MCF 10A (cell line): ENCODE measurements around the gene TMEM54. TPM values are rescaled to one million over a fixed set of nuclear protein-coding genes. Genes with fewer than 3 reads are reported as not detected.

ENCODE experiments used
- BruUV-seq: library from RNA; stranded (reverse); fragments of 400-500 nt; replicated peaks from 2 replicates; lab custom pipeline; 2021; lab: Mats Ljungman, UMichigan
- CTCF ChIA-PET: fragments of 300-600 bp; sonication (Branson Sonifier 250); formaldehyde crosslinking; extraction: SDS; loops from one replicate; lab custom pipeline; 2021; ENCODE audit warnings: antibody characterized with exemption, inconsistent platforms; lab: Yijun Ruan, JAX
- POLR2A ChIA-PET: fragments of 300-600, 350-650 bp; sonication (Branson Sonifier 250); formaldehyde crosslinking; extraction: SDS; loops from one replicate; lab custom pipeline; 2020; ENCODE audit warnings: antibody characterized with exemption, inconsistent platforms; lab: Yijun Ruan, JAX
- DNase-seq: peaks from one replicate; pipeline ENCODE4 v3.0.0-alpha.2; 2018; ENCODE audit not compliant: unreplicated experiment
- H3K27ac Mint-ChIP-seq: one replicate; pipeline ENCODE4 v1.8.0; 2022; ENCODE audit warnings: mild to moderate bottlenecking, low read depth, mixed read lengths; ENCODE audit not compliant: unreplicated experiment
- H3K27me3 Mint-ChIP-seq: one replicate; pipeline ENCODE4 v1.8.0; 2022; ENCODE audit warnings: mixed read lengths; ENCODE audit not compliant: insufficient read depth, unreplicated experiment
- H3K36me3 Mint-ChIP-seq: one replicate; pipeline ENCODE4 v1.8.0; 2022; ENCODE audit warnings: mild to moderate bottlenecking, moderate library complexity, mixed read lengths; ENCODE audit not compliant: insufficient read depth, unreplicated experiment
- H3K4me1 Mint-ChIP-seq: one replicate; pipeline ENCODE4 v1.8.0; 2022; ENCODE audit warnings: mixed read lengths; ENCODE audit not compliant: insufficient read depth, unreplicated experiment
- H3K4me3 Mint-ChIP-seq: one replicate; pipeline ENCODE4 v1.8.0; 2022; ENCODE audit warnings: mild to moderate bottlenecking, moderate library complexity, mixed read lengths; ENCODE audit not compliant: unreplicated experiment
- H3K9me3 Mint-ChIP-seq: one replicate; pipeline ENCODE4 v1.8.0; 2022; ENCODE audit warnings: mixed read lengths; ENCODE audit not compliant: unreplicated experiment
- intact Hi-C: fragments of 100-400 bp; cut with micrococcal nuclease; formaldehyde crosslinking; loops from 2 replicates; pipeline ENCODE4 v1.14.1; 2022
- total RNA-seq: library from RNA; stranded (reverse); gene quantifications from 2 replicates; pipeline ENCODE4 v1.2.3, GENCODE V29; 2022
- TF ChIP-seq, protein P1 (sequence below): fragments of 200-600 bp; IDR thresholded peaks from one replicate; pipeline ENCODE4 v1.8.0; 2022; ENCODE audit warnings: antibody characterized with exemption, mild to moderate bottlenecking; ENCODE audit not compliant: unreplicated experiment

TMEM54 gene
- total RNA-seq, 1 experiment from 2014 or later: 6.2 TPM

DNA sequence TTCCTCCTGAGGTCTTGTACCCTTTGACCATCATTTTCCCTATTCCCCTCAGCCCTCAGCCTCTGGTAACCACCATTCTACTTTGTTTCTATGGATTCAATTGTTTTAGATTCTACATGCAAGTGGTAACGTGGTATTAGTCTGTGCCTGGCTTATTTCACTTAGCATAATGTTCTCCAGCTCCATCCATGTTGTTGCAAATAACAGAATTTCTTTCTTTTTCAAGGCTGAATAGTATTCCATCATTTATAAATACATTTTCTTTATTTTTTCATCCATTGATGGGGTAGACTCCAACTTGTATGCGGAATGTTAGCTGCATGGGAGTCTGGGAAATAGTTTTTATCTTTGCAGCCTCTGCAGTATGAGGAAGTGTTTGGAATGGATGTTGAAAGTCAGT is 26.3 kb upstream of the TMEM54 start:
- BruUV-seq: no TSS peak
- intact Hi-C loops: no loop called here
- TF ChIP-seq, protein P1, sequence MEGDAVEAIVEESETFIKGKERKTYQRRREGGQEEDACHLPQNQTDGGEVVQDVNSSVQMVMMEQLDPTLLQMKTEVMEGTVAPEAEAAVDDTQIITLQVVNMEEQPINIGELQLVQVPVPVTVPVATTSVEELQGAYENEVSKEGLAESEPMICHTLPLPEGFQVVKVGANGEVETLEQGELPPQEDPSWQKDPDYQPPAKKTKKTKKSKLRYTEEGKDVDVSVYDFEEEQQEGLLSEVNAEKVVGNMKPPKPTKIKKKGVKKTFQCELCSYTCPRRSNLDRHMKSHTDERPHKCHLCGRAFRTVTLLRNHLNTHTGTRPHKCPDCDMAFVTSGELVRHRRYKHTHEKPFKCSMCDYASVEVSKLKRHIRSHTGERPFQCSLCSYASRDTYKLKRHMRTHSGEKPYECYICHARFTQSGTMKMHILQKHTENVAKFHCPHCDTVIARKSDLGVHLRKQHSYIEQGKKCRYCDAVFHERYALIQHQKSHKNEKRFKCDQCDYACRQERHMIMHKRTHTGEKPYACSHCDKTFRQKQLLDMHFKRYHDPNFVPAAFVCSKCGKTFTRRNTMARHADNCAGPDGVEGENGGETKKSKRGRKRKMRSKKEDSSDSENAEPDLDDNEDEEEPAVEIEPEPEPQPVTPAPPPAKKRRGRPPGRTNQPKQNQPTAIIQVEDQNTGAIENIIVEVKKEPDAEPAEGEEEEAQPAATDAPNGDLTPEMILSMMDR: no peak
- ChIA-PET POLR2A (no interaction called here), CTCF (interaction anchor here (0.6 to 1.9 kb wide), 4 partner anchors 21 to 156 kb away, joined by 3 to 7 read pairs (median 4); no protein-coding TSS in a partner anchor)
- H3K27ac Mint-ChIP-seq: no peak overlapping the region
- H3K36me3 Mint-ChIP-seq: peaks cover 4% of the 10 kb centered on the region
- no peaks in the 10 kb centered on the region for H3K27me3 Mint-ChIP-seq
- no peak overlapping the region for H3K4me3 Mint-ChIP-seq
- no peaks in the 10 kb centered on the region for H3K4me1 Mint-ChIP-seq
- DNase-seq: no peak
- H3K9me3 Mint-ChIP-seq: no peaks in the 10 kb centered on the region

DNA sequence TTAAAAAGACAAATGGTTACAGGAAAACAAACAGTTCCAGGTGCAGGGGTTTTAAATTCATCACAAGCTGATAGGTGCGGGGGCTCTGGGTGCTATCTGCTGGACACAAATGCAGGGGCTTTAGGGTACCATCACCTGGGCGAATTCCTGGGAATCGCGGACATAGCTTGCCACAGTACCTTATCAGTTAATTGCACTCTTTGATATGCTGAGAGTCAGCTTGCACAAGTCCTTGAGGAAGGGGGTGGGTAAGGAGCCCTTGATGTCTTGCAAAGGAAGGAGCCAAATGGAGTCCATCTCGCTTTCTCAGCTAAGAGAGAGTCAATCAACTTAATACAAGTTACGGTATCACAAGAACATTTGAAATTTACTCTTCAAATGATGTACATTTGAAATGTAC is 25.4 kb upstream of the TMEM54 start:
- TF ChIP-seq, protein P1: no peak
- Mint-ChIP-seq H3K27ac (no peak overlapping the region), H3K9me3 (no peaks in the 10 kb centered on the region), H3K4me1 (no peaks in the 10 kb centered on the region), H3K36me3 (peaks cover 4% of the 10 kb centered on the region), H3K27me3 (no peaks in the 10 kb centered on the region), H3K4me3 (no peak overlapping the region)
- ChIA-PET POLR2A (interaction anchor here (0.8 kb wide), 1 partner anchor 35 kb away, joined by 3 read pairs; no protein-coding TSS in a partner anchor), CTCF (interaction anchor here (0.6 to 1.9 kb wide), 2 partner anchors 81 to 160 kb away, joined by 3 to 4 read pairs; no protein-coding TSS in a partner anchor)
- intact Hi-C loops: no loop called here
- no peak for DNase-seq
- BruUV-seq: no TSS peak

DNA sequence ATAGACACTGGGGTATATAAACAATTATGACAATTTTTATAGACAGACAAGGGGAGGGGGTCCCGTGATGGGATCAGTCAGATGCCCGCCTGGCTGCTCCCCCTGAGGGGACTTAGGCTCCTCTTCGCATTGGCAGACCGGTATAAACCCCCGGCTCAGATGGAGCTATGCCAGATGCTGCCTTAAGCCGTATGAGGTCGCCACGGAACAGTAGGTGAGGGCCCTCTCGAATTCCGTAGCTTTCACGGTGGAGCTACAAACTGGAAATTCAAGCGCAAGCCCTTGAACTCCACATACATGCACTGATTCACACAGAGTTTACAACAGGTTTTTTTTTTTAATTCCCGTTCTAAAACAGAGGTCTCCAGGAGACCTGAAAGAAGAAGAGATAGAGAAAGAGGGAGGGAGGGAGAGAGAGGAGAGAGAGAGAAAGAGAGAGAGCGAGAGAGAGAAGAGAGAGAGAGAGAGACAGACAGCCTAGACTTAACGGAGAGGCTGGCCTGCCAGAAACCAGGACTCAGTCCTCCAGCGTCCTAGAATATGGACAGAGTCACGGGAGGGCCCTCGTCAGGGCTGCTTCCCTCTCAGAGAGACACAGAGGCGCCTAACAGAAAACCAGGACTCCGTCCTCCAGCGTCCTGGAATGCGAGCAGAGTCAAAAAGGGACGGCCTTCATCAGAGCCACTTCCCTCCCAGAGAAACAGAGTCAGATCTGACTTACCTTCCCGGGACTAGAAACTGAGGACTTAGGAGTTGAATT is 24.4 kb upstream of the TMEM54 start:
- Mint-ChIP-seq H3K4me1 (no peaks in the 10 kb centered on the region), H3K36me3 (peaks cover 6% of the 10 kb centered on the region), H3K9me3 (no peaks in the 10 kb centered on the region), H3K27me3 (no peaks in the 10 kb centered on the region), H3K4me3 (no peak overlapping the region), H3K27ac (no peak overlapping the region)
- BruUV-seq: no TSS peak
- no peak for DNase-seq
- intact Hi-C loops: no loop called here
- TF ChIP-seq, protein P1: no peak
- ChIA-PET CTCF (interaction anchor here (0.6 kb wide), 1 partner anchor 45 kb away, joined by 6 read pairs; no protein-coding TSS in a partner anchor), POLR2A (no interaction called here)

DNA sequence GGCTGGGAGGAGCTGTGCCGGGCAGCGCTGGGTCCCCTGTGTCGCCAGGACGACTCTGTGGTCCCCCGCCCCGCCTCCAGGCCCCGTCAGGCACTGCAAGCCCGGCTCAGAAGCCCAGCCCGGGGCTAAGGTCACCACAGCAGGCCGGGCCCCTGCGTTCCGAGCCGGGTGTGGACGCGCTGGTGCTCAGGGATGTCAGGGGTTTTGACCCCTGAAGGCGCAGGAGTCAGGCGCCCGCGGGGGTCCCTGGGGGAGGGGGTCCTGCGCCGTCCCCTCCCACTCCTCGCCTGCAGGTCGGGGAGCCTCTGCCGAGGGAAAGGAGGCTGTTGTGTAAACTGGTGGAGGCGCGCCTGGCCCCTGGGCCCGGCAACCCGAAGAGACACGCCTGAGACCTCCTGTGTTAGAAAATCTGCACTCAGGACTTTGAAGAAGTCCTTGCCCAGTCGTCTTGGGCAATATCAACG is 23.7 kb upstream of the TMEM54 start:
- BruUV-seq: no TSS peak
- Mint-ChIP-seq H3K27me3 (no peaks in the 10 kb centered on the region), H3K36me3 (peaks cover 13% of the 10 kb centered on the region), H3K4me3 (no peak overlapping the region), H3K9me3 (no peaks in the 10 kb centered on the region), H3K27ac (no peak overlapping the region), H3K4me1 (peaks cover 3% of the 10 kb centered on the region)
- no peak for DNase-seq
- CTCF ChIA-PET: interaction anchor here (0.6 kb wide), 1 partner anchor 45 kb away, joined by 6 read pairs; no protein-coding TSS in a partner anchor
- TF ChIP-seq, protein P1: no peak
- POLR2A ChIA-PET: no interaction called here
- intact Hi-C loops: no loop called here
